MG63 (cell line): ENCODE results near the gene RING1. TPM values are rescaled to one million over a fixed set of nuclear protein-coding genes. Genes with fewer than 3 reads are reported as not detected.

Experiments used
- DNase-seq: peaks from one replicate; pipeline ENCODE4 v3.0.0-alpha.2; 2020
- H3K27me3 ChIP-seq: fragments of 250-450 bp; sonication (Bioruptor Pico); 2 replicates; pipeline ENCODE4 v1.5.1; 2020; ENCODE audit warnings: mild to moderate bottlenecking, moderate library complexity
- H3K36me3 ChIP-seq: fragments of 250-450 bp; sonication (Bioruptor Pico); 2 replicates; pipeline ENCODE4 v1.5.1; 2020; ENCODE audit warnings: mild to moderate bottlenecking, moderate library complexity
- H3K4me3 ChIP-seq: fragments of 250-450 bp; sonication (Bioruptor Pico); 2 replicates; pipeline ENCODE4 v1.5.1; 2020; ENCODE audit warnings: mild to moderate bottlenecking, moderate library complexity
- H3K9me3 ChIP-seq: fragments of 250-450 bp; sonication (Bioruptor Pico); 2 replicates; pipeline ENCODE4 v1.5.1; 2020; ENCODE audit warnings: mild to moderate bottlenecking, moderate library complexity
- total RNA-seq: library from RNA; depleted of rRNA; stranded (reverse); fragments of >200 nt; shearing (Covaris generic); gene quantifications from 2 replicates; pipeline ENCODE4 v1.2.3, GENCODE V29; 2014; ENCODE audit warnings: low replicate concordance

Gene RING1
- total RNA-seq, 1 experiment from 2014 or later, result 171 TPM

- Histone ChIP-seq H3K9me3 (no peaks in the 10 kb centered on the region), H3K36me3 (no peaks in the 10 kb centered on the region), H3K4me3 (no peak overlapping the region), H3K27me3 (no peaks in the 10 kb centered on the region)
- no peak for DNase-seq
Observed at GRCh38 chr6:33170176-33171015, 37.9 kb upstream of the RING1 start.

GRCh38 chr6:33171016-33171879 lies 37.1 kb upstream of the RING1 start:
- no peak for DNase-seq
- no peak overlapping the region for H3K4me3 ChIP-seq
- no peaks in the 10 kb centered on the region for H3K9me3 ChIP-seq

GRCh38 chr6:33171880-33172687 lies 36.2 kb upstream of the RING1 start:
- H3K36me3 ChIP-seq, result no peaks in the 10 kb centered on the region
- H3K9me3 ChIP-seq, result no peaks in the 10 kb centered on the region
- no peaks in the 10 kb centered on the region for H3K27me3 ChIP-seq
- H3K4me3 ChIP-seq, result no peak overlapping the region
- DNase-seq, result peak; percentile 0

More at GRCh38 chr6:33171016-33171879, 37.1 kb upstream of the RING1 start:
- no peaks in the 10 kb centered on the region for H3K36me3 ChIP-seq
- H3K27me3 ChIP-seq, result no peaks in the 10 kb centered on the region

- Histone ChIP-seq H3K27me3 (no peaks in the 10 kb centered on the region), H3K9me3 (no peaks in the 10 kb centered on the region), H3K4me3 (no peak overlapping the region), H3K36me3 (no peaks in the 10 kb centered on the region)
- DNase-seq, result peak; percentile 49
Observed at GRCh38 chr6:33172688-33173534, 35.4 kb upstream of the RING1 start.

GRCh38 chr6:33173535-33174180 lies 34.6 kb upstream of the RING1 start:
- DNase-seq, result peak; percentile 1
- Histone ChIP-seq H3K9me3 (no peaks in the 10 kb centered on the region), H3K4me3 (no peak overlapping the region), H3K36me3 (no peaks in the 10 kb centered on the region), H3K27me3 (no peaks in the 10 kb centered on the region)

GRCh38 chr6:33174784-33175183 lies 33.5 kb upstream of the RING1 start:
- Histone ChIP-seq H3K4me3 (no peak overlapping the region), H3K36me3 (no peaks in the 10 kb centered on the region), H3K27me3 (no peaks in the 10 kb centered on the region), H3K9me3 (no peaks in the 10 kb centered on the region)
- no peak for DNase-seq

- Histone ChIP-seq H3K4me3 (no peak overlapping the region), H3K27me3 (no peaks in the 10 kb centered on the region), H3K36me3 (no peaks in the 10 kb centered on the region), H3K9me3 (no peaks in the 10 kb centered on the region)
- no peak for DNase-seq
Observed at GRCh38 chr6:33175436-33176069, 32.7 kb upstream of the RING1 start.

GRCh38 chr6:33176906-33177305 lies 31.4 kb upstream of the RING1 start:
- DNase-seq, result no peak
- Histone ChIP-seq H3K27me3 (no peaks in the 10 kb centered on the region), H3K9me3 (no peaks in the 10 kb centered on the region), H3K4me3 (no peak overlapping the region), H3K36me3 (no peaks in the 10 kb centered on the region)

- Histone ChIP-seq H3K27me3 (no peaks in the 10 kb centered on the region), H3K9me3 (no peaks in the 10 kb centered on the region), H3K36me3 (no peaks in the 10 kb centered on the region), H3K4me3 (no peak overlapping the region)
- no peak for DNase-seq
Observed at GRCh38 chr6:33177552-33178446, 30.5 kb upstream of the RING1 start.

GRCh38 chr6:33178755-33179475 lies 29.4 kb upstream of the RING1 start:
- Histone ChIP-seq H3K27me3 (no peaks in the 10 kb centered on the region), H3K4me3 (no peak overlapping the region), H3K9me3 (no peaks in the 10 kb centered on the region), H3K36me3 (no peaks in the 10 kb centered on the region)
- DNase-seq, result no peak

GRCh38 chr6:33181141-33181540 lies 27.2 kb upstream of the RING1 start:
- no peak for DNase-seq
- no peaks in the 10 kb centered on the region for H3K27me3 ChIP-seq
- H3K4me3 ChIP-seq, result no peak overlapping the region
- H3K9me3 ChIP-seq, result no peaks in the 10 kb centered on the region
- no peaks in the 10 kb centered on the region for H3K36me3 ChIP-seq

- DNase-seq, result no peak
- no peaks in the 10 kb centered on the region for H3K27me3 ChIP-seq
- H3K36me3 ChIP-seq, result no peaks in the 10 kb centered on the region
- H3K9me3 ChIP-seq, result no peaks in the 10 kb centered on the region
- H3K4me3 ChIP-seq, result no peak overlapping the region
Observed at GRCh38 chr6:33183071-33183683, 25.1 kb upstream of the RING1 start.

GRCh38 chr6:33185190-33185589 lies 23.1 kb upstream of the RING1 start:
- no peaks in the 10 kb centered on the region for H3K27me3 ChIP-seq
- no peak for DNase-seq
- no peak overlapping the region for H3K4me3 ChIP-seq
- no peaks in the 10 kb centered on the region for H3K9me3 ChIP-seq
- H3K36me3 ChIP-seq, result no peaks in the 10 kb centered on the region
